SH-SY5Y (cell line): ENCODE data around the gene CD34.

ENCODE experiments used
- GATA2 ChIP-seq: IDR thresholded peaks from 2 replicates; pipeline ENCODE4 v1.6.1; 2011; ENCODE audit warnings: mild to moderate bottlenecking, low read depth, low read length
- GATA3 ChIP-seq: IDR thresholded peaks from 2 replicates; pipeline ENCODE4 v1.6.1; 2011; ENCODE audit warnings: low read depth, mild to moderate bottlenecking, low read length, moderate library complexity

GRCh38 chr1:207923121-207923520 is 12.2 kb upstream of the CD34 start:
- TF ChIP-seq GATA2 (no peak), GATA3 (no peak)
